ENCODE data around the gene HAL.

- TF ChIP-seq POLR2AphosphoS5 (IDR thresholded peaks at IDR 0.05; ENCODE audit: low read depth, low read length) (no peak), PAX5 (IDR thresholded peaks at IDR 0.05; ENCODE audit: insufficient read depth, low read length, severe bottlenecking) (no peak), POLR2A (IDR thresholded peaks at IDR 0.05; ENCODE audit: low read depth, low read length) (no peak), SPI1 (IDR thresholded peaks at IDR 0.05; ENCODE audit: low read depth, low read length) (no peak)
Measured at GRCh38 chr12:95999484-95999883, 3.3 kb upstream of the HAL start.
